Nucleus accumbens (tissue), 56 donors: ENCODE results near the gene TUBA4B.

Experiments used
- DNase-seq, 56 donors: peaks; one replicate each; lab custom pipeline; 2025; lab: John Stamatoyannopoulos, UW

Gene TUBA4B

DNA sequence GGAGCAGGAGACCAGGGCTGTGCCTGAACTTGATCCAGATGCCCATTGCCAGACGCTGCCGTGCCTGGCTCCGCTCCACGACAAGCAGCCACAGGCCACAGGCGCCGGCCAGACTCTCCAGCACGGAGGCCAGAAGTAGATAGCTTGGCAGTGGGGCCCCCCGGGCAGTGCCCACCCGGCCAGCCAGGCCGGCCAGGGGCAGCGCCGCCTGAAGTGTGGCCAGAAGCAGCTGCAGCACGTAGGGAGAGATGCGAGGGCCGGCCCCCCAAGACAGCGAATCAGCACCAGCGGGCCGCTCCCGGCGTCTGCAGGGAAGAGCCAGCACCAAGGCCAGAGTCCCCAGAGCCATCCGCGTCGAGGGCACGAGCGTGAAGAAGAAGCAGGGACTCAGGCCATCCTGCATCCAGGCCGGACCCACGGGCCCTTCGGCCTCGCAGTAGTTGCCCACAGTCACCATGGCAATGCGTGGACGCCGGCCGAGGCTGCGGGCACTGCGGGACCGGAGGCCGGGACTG lies 34.8 kb upstream of the TUBA4B start:
- peak in 47 of 56 donors; percentile 31 to 89 (median 69) for DNase-seq

DNA sequence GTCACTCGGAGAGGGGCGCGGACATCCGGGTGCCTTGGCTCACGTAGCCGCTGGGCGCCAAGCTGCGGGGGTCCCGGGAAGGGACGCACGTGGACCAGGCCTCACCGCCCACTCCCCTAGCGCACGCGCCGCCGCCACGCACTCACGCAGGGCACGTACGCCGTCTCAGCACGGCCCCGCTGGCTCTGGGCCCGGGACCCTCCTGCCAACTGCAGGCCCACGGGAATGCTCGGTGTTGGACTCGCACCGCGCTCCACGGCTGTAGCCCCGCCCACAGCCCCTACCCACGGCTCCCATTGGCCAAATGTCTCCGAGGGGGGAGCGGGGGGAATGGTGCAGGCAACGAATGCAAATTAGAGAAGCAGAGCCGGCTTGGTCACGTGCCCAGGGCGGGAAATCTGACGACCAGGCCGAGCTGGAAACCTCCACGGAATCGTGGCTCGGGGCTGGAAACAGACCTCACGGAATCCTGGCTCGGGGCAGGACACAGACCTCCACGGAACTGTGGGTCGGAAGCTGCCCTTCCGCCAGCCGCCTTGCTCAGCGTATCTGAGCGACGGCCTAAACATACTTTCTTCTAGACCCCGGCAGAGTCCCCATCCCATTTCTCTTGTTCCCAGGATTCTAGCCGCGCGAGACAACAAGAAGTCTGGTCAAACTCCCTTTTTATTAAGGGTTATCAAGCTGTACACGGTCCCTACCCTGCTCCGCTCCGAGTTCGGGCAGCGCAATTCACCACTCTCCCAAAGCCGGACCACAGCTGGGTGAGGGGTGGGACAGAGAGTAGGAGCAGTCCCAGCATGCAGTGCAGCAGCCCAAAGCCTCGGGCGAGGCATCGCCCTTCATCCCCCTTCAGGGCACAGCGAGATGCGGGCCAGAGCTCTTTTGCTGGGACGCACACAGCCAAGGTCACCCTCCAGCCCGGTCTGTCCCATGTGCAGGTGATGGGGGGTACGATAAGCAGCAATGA lies 34.0 kb upstream of the TUBA4B start, which contains the start of gene ABCB6:
Gene ABCB6 (minus strand): TSS at position 227 of the 970 bp plus-strand sequence. CDS start 285 bp downstream, outside the sequence.
- peak; percentile 68 to 99 (median 94) for DNase-seq

DNA sequence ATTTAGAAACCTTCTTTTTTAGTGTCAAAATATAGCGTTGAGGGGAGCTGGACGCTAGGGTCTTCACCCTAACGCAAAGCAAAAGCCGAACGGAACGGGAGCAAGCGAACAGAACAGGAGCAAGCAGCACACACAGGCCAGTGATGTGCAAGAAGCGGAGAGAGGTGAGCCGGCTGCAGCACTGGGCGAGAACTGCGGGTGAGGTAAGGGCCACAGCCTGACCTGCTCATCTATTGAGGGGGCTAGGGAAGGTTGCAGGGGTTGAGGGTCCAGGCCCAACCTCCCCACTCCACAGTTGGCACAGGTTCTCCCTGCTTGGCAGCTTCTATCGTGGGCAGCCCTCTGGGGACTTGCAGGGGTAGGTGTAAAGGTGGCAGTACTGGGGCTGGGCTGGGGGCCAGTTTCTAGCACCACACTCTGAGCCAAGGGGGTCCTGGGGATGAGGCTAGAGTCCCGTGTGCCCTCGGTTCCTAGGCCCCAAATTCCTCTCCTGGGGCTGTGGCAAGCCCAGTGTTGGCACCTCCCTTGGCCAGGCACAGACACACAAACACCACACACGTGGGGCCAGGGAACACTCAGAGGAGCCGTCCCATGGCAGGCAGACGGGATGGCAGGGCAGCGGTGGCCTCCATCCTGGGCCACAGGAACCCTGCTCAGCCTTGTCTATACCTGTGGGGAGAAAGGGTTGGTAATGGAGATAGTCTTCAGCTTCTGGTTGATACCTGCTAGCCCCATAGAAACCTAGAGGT lies 33.1 kb upstream of the TUBA4B start:
- no peak for DNase-seq

DNA sequence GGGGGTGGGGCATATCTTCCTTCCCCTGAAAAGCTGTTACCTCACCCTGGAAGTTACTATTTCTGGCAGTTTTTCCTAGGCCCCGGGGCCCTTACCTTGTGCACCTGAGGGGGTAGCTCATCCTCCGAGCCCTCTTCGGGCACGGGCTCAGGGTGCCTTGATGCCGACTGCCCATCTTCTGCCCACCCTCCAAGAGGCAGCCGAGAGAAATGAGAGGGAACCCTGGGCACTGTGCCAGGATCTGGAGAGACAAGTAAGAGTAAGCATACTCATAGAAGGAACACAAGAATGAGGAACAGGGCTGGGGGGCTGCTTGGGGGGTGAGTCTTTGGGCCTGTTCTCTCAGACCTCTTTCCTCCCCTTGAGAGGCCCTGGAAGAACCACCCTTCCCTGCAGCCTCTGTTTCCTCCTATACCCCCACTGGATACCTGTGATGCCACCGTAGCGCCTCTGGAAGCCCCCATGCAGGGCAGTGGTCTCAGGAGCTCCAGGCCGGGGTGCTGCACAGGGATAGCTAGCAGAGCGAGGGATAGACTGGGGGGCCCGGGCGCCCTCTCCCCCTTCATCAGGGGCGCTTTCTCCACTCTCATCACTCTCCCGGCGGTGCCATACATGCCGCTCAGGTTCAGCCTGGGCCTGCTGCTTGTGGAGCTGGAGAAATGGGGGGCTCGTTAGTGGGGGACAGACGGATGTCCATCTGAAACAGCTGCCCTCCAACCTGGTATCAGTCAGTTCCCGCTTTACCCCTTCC lies 32.2 kb upstream of the TUBA4B start:
- peak in 1 of 56 donors; percentile 16 for DNase-seq

DNA sequence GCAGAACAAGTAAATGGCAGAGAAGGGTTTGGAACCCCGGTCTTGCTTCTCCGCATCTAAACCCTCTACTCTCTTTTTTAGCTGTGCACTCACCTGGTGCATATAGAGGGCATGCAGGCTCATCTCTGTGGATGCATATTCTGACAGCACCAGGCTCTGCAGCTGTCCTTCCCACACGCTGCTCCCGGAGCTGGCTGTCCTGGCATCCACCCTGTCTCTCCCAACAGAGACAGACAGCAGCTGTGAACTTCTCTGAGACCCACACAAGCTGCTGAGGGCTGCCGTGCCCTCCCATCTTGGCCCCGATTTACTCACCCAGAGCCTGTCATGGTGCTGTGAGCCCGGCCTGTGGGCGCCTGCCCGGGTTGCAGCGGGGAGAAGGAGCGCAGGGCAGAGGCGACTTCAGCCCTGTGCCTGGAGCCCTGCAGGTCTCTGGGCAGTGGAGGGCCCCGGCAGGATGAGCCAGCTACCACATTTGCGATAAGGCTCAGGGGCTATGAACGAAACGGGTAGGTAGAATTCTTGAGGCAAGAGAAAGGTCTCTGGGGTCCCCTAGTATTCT lies 31.0 kb upstream of the TUBA4B start:
- DNase-seq: no peak

DNA sequence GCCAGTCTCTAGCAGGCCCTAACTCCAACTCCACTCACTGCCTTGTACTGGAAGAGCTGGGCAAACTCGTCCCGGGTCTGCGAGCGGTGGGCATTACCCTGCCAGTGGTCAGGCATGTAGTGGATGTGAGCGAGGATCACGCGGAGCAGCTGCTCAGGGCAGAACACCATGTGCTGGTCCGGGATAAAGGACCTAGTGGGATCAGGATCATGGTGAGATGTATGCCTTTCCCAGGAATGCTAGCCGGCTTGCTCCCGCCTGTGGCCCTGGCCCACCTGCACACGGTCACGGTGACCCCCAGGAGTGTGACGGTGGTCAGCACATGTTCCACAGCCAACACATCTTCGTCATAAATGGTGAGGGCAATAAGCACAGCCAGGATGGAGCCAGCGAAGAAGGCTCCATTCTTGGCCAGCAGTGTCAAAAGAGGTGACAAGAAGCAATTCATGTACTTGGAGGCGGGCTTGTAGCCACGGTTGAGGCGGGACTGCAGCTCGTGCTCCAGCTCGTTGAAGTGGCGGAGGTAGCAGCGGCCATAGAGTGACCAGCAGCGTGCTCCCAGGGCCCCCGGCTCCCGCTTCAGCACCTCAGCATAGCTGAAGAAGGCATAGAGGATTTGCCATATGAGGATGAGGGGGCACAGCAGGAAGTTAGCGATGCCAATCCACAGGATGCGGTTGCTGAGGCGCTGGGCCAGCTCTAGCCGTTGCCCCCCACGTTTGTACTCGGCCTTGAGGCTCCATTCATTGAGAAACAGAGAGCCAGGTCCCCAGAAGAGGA lies 29.0 kb upstream of the TUBA4B start:
- DNase-seq: no peak

DNA sequence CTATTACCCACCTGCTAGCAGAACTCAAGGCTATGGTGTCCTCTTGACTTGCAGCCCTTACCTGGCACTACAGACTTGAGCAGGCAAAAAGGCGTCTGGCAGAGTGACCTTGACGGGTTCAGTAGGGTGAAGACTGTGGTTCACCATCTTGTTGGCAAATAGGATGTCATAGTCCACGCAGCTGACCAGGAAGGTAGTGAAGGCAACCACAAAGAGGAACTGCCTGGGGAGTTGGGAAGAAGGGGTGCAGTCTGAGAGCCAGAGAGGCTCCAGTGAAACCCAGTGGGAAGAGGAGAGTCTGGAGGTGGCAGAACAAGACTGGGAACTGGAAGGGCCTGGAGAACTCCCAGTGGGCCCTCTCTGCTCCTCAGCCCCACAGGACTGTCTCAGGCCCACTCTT lies 27.7 kb upstream of the TUBA4B start:
- no peak for DNase-seq

DNA sequence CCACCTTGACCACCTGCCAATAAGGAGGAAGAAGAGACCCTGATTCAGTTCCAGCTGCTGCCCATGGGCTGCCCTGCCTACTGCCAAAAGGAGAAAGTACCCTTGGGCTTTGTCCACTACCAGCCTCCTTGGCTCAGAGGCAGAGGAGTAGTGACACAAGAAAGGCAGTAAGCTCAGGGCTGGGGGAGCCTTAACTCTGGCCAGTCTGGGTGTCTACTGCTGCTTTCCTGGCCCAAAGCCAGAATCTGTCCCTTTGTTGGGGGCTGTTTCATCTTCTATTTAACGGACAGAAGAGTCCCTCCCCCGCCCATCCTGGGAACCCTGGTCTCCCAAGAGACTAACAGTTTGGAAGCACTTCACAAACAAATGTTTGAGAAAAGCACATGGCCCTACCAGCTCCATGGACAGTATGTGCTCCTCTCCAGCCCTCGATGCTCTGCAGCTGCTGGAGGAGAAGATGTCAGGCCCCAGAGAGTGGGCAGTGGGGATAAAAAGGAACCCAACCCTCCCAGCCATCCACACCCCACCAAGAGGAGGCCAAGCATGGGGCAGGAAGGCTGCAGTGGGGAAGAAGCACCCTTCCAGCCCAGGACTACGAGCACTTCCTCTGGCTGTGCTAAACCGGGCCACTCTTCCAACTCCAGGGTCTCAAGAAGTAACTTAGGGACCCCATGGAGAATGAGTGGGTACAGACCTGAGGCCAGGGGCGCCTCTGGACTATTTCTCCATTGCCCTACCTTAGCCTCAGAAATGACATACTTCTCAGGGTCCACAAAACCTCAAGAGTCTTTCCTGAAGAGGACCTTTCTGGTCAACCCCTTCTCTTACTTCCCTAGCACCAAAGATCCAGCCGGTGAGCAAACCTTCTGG lies 24.8 kb upstream of the TUBA4B start:
- DNase-seq: peak in 1 of 56 donors; percentile 21

DNA sequence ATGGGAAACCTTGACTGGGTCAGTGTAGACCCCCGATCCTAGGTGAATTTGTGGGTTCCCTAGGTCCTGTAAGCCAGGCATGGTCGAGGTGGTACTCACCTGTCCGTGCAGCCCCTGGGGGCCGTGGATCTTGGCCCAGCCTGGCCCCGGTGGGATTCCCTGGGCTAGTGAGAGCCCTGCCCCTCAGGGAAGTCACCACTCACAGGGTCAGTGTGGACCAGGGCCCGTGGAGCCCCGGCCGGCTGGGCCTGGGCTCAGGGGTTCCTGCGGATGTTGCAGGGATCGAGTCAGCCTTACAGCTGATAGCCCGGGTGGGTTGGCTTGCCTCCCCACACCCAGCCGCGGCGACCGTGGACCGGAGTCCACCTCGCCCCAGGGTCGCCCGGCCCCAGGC lies 24.1 kb upstream of the TUBA4B start:
- DNase-seq: no peak

DNA sequence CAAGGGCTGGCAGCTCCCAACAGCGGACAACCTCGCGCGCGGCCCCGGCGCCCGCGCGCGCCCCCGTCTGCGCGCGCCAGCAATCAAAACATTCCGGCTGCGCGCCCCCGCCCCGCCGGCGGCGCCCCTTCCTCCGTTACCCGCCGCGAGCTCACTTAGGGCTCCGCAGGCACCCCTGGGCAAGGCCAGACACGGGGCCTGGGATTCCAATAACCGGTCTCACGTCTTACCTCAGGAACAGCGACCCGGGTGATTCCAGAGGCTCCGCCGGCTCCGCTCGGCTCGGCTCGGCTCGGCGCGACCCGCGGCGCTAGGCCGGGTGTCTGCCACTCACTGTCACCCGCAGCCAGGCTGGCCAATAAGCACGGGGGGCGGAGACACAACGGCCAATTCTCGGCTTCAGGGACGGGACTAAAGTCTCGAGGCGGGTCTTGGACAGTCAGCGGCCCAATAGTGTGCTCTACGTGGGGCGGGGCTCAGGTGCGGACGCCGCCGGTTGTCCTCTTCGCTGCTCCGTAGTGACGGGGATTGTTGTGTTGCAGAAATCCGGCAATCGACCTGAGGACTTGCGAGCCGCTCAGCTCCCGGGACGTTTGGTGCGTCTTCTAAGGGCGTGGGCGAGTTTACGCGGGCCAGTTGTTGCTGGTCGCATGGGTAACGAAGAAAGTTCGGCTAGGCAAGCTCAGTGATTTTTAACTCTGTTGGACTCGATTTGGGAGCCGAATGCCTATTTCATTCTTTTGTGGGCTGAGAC lies 23.6 kb upstream of the TUBA4B start, which contains the start of the genes ANKZF1 and ATG9A:
Gene ANKZF1 (plus strand): TSS at position 502 of the 754 bp plus-strand sequence. CDS start 452 bp downstream, outside the sequence.
Gene ATG9A (minus strand): TSS at position 332 of the 754 bp plus-strand sequence. CDS start 1,612 bp downstream, outside the sequence.
- DNase-seq: peak; percentile 76 to 99 (median 98)

DNA sequence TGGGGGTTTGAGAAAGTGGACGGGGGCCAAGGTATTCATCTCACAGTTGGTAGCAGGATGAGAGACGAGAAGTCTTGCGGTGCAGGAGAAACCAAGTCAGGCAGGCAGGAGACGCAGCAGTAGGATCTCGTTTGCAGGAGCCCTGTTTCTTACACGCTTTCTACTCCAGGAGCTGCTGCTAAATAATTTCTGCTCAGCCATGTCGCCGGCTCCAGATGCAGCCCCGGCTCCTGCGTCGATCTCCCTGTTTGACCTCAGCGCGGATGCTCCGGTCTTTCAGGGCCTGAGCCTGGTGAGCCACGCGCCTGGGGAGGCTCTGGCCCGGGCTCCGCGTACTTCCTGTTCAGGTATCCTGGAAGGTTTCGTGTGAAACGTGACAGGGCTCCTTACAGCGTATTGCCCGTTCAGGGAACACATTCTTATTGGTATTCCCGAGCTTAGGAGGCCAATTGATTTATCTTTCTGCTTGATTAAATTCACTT lies 22.9 kb upstream of the TUBA4B start:
- peak in 2 of 56 donors; percentile 49 to 60 for DNase-seq

DNA sequence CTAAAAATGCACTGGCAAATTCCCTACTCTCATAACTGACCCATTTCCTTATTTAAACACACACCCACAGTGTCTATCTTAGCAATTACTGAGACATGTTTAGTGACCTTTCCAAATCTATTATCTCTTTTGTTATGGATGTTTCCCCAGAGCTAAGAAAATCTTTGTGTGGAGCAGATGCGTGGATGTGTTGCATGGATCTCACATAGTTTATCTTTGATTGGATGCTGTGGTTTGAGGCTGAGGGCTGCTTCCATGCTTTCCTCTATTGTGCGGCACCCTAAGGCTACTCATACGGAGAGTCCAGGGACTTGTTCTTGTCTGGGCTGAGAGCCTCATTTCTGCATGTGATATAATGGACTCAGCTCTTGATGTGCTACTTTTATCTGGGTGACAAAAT lies 18.7 kb upstream of the TUBA4B start:
- no peak for DNase-seq

DNA sequence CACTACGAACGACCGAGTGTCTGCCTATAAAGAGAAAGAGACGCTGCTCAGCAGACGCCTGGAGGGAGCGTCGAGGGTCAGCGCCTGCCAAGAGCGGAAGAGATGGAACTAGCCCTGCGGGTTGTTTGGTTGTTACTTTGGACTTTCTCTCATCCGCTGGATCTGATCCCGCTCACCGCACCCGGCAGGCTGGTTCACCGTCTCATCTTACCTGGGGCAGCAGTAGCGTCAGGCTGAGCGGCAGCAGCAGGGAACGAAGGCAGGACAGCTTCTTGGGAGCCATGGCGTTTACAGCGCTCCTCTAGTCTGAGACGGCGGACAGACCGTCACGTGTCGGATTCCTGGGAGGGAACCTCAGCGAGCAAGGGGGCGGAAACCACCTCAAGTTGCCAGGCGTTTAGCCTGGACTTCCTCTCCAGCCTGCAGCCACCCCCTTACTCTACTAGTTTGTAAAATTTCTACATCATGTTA lies 9.7 kb upstream of the TUBA4B start:
- no peak for DNase-seq

DNA sequence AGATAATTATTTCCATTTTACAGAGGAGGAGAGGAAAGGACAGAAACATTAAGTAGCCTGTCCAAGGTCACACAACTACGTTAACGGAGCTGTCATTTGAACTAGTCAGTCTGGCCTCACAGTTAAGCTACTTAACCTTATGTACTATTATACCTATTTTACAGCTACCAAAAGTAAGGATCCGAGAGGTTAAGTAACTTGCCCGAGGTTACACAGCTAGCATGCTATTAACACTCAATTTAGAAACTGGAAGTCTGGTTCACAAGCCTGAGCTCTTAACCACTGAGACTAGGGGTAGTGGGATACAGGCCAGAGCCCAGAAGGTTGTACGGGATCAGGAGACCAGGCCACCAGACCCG lies 8.3 kb upstream of the TUBA4B start:
- DNase-seq: no peak

DNA sequence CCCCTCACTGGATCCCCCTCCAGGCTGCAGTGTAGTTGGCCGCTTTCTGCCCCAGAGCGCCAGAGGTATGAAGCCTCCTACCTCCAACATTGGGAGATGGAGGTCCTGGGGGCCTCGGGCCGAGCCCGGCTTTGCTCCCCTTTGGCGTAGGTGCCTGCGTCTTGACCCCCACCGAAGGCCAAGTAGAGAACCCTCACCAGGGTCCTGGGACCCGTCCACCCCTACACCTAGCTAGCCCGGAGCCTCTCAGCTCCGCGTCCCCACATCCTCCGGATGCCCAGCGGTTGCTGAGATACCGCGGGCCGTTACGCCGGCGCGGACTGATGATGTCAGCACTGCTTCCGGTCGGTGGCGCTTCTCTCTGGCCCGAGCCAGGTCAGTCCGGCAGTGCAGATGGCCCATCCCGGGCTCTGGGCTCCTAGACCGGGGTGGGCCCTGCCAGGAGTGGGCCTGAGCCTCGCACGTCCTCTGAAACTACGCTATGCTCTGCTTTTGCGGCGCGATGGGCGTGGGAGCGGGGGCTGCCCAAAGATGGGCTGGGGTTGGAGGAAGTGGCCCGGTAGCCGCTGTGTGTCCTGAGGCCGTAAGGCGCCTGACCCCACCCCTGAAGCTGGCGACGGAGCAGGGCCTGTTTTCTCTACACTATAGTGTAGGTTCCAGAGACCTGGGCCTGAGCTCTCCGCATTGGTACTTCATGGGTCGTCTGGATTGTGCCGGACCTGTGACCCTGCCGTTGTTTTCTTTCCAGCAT lies 7.7 kb upstream of the TUBA4B start, which contains the start of the genes GLB1L and STK16:
Gene GLB1L (minus strand): TSS at position 297 of the 751 bp plus-strand sequence. CDS start 1,871 bp downstream, outside the sequence.
Gene STK16 (plus strand): TSS at position 332 of the 751 bp plus-strand sequence. CDS start 521 bp downstream, outside the sequence.
- peak in 55 of 56 donors; percentile 26 to 94 (median 84) for DNase-seq

DNA sequence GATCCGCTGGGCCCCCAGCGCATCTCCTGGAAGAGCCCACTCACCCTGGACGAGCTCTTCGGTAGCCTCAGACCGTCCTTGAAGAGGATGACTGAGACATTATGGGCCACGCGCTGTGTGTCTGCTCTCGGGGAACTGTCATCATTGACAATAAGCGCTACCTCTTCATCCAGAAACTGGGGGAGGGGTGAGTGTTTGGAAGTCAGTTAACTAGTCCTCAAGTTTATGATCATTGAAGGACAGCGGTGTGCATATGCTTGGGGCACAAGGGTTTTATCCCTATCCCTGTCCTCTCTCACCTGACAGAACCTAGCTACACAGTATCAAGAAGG lies 7.2 kb upstream of the TUBA4B start:
- no peak for DNase-seq
